Stimulated activated CD4-positive, alpha-beta T cell treated with anti-CD3 and anti-CD28 coated beads, Interleukin-1b, Interleukin-23, amount 100 ng/mL, for 1 hour (primary cell): ENCODE data around the gene C1orf232.

Experiments used
- DNase-seq, 2 donors: peaks; one replicate each; pipeline ENCODE4 v3.0.0-alpha.2; 2020; ENCODE audit warnings: low read depth in 2 of 2

C1orf232 gene

DNA sequence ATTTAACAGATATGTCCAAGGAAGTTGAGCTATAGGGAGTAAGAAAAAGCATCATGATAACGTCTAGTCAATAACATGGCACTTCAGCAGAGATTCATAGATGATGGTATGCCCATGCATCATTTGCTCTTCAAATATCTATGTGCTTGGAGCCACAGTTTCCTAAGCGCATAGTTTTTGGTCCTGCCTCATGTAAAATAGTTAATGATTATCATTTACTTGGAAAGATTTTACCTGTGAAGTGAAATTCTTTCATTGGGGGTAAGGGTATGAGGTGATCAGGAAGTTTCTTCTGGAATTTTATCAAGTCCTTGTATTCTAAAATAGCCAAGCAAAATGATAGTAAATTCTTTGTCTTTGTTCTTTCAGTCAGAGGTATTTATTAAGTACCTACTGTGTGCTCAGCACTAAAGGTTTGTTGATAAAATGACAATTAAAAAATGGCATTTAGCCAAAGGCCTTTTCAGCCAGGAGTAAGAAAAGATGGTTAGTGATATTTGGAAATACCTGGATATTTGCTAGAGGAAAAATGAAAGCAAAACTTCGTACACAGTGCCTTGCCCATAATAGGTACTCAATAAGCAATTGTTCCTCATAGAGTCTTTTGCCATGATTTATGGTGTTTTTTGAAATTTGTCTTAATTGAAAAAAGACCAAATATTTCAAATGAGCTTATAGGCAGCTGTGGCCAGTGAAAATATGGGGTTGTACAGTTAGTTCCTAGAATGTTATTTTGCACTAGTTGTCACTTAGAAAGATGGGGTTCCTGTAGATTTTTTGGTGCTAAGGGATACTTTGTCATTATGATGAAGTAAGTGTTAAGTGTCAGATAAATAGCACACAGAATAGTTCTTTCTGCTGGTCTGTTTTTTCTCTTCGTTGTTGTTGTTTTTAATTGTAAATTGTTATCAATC, 44.1 kb downstream of the C1orf232 start:
- DNase-seq, result no peak

DNA sequence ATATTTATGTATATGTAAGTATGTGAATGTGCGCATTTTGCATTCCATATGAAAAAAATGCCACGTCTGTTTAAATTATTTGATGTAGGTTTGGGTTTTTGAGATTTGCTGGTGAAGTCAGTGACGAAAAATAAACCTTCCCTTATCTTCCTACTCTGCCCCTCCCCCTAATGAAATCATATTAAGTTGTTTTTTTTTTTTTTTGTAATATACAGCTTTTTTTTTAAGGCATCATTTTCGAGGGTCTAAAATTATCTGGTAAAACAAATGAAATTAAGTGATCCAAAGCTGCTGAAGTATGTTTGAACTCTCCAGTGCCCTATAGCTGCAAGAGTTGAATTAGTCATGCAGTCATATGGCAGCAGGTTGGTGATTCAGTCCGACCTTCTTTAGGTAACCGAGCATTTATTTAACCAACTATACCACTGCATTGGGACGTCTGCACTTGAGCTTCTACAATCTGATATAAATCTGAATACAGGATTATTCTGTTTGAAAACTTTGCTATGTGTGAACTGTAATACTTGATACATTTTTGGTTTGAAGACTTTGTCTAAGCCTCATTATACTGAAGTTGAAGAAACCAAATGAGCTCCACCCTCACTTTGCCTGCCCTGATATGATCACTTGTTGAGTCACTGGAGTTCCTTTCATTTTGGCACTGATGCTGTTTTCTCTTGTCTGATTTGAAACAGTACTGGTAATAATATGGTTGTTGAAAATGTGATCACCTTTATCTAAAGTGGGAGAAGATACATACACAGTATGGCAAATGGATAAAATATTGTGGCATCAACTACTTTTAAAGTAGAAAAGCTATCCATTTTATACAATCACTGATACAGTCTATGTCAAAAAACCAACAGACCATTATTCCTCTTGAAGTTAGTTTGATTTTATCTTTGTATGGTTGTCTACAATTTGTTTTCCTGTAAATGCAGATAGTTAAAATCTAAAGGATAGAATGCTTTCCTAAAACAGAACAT, 45.5 kb downstream of the C1orf232 start:
- DNase-seq, result no peak

GRCh38 chr1:26121854-26122773, 46.6 kb downstream of the C1orf232 start:
- DNase-seq, result no peak

DNA sequence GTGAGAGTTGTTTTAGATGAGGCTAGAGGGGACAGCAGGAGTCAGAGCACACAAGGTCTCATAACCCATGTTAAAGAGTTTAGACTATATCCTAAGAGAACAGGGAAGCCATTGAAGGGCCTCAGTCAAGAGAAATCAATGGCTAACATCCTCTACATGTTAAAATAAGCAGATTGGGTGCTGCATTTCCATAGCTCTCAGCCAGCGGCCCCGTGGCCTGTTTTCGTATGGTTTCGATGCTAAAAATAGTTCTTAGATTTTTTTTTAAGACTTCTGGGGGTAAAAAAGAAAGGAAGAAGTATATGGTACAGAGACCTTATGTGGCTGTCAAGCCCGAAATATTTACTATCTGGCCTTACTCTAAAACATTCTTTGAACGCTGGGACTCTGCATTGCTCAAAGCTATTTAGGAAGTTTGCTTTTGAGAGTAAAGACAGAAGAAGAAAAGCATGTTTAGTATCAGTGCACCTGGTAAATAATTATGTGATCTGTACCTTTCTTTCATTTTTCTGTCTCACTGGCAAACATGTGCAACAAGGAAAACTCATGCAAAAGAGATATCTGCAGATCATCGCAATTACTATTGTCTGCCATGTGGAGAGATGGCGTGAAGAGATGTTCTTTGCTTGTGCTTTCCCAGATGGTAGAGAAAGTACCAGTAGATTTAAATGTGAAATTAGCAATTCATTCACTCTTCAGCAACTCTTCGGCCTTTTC, 48.7 kb downstream of the C1orf232 start:
- no peak for DNase-seq

GRCh38 chr1:26114165-26114927, 54.4 kb downstream of the C1orf232 start:
- DNase-seq, result no peak
